ENCODE data around the gene ZNF488.

- TF ChIP-seq POLR2A (IDR thresholded peaks at IDR 0.05; ENCODE audit: low read length) (no peak), HDAC2 (IDR thresholded peaks at IDR 0.05) (no peak), CTCF (IDR thresholded peaks at IDR 0.05) (no peak), ZC3H11A (IDR thresholded peaks at IDR 0.05) (no peak), RAD21 (conservative IDR thresholded peaks at IDR 0.05 in 1 of 2, IDR thresholded peaks at IDR 0.05 in 1 of 2) (no peak), ELK1 (IDR thresholded peaks at IDR 0.05; ENCODE audit: low read depth, low read length) (no peak)
These were observed 4.2 kb downstream of the ZNF488 start for GRCh38 chr10:47379901-47380300.

All from A549 (cell line).